ENCODE measurements around the gene PIP4K2B.
"Not testable (repeated sequence)": the region's sequence is repeated elsewhere in the genome, so short reads cannot be mapped to it uniquely, and the experiment has no call there.

Gene PIP4K2B

DNA sequence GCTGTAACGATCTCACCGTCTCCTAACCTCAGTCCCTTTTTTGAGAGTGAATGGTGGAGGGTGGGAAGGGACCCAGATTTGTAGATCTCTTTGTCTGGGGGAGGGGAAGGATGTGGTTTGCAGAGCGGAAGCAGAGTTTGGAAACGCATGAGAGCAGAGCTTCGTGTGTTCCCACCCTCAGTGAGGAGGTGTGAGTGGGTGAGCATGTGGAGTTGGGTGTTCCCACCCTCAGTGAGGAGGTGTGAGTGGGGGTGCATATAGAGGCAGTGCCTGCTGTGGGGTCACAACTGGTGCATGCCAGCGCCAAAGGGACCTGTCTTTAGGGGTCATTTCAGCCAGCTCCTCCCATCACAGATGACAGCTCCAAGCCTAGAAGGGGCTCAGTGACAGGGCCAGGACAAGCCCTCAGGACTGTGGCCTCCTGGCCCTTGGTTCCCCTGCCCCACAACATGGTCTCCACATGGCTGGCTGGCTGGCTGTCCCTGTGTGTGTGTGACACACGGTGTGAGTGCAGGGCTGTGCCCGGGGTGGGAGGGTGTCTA lies 71.0 kb downstream of the PIP4K2B start:
- no peak for DNase-seq

DNA sequence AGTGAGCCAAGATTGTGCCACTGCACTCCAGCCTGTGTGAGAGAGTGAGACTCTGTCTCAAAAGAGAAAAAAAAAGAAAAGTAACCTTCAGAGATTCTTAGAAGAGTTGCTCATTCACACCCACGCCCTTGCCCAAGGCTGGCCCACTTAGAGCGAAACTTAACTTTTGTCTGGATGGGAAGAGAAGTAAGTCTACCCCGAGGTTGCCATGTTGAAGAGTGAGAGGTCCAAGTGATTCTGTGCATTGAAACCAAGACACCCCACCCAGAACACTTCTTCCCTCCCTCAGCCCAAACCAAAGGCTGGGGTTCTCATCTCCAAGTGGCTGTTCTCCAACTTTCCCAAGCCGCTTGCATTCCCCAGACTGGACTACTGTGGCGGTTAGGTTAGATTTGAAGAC lies 71.6 kb downstream of the PIP4K2B start:
- DNase-seq, result no peak

DNA sequence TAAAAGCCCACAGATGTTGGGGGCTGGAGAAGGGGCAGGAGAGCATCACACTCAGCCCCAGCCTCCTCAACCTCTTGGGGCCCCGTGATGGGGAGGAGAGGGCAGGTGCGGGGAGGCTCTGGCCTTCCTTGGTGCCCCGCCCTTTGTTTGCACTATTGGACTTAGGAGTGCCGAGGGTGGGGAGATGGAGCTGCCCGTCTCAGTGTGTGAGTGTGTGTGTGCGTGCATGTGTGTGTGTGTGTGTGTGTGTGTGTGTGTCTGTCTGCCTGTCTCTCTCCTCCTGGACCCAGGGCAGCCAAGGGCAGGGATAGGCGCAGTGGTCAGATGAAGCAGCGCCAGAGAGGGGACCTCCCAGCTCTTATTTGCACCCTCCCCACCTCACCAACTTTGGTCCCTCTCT lies 73.2 kb downstream of the PIP4K2B start:
- not testable (repeated sequence) for DNase-seq

DNA sequence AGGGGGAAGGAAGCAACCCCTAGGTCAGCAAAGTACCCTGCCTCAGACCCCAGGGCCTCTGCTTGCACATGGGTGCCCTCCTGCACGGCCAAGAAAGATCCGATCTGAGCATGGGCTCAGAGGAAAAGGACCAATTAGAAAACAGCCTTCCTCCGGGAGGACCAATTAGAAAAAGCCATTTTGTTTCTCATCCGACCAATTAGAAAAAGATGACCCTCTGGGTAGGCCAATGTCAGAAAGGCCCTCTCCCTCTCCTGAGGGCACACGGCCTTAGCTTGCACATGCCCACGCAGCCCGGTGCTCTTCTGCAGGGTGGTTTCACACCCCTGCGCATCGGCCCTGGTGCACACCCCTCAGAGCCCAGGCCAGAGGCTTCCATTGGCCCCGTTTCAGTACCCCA lies 74.3 kb downstream of the PIP4K2B start:
- DNase-seq, result no peak

DNA sequence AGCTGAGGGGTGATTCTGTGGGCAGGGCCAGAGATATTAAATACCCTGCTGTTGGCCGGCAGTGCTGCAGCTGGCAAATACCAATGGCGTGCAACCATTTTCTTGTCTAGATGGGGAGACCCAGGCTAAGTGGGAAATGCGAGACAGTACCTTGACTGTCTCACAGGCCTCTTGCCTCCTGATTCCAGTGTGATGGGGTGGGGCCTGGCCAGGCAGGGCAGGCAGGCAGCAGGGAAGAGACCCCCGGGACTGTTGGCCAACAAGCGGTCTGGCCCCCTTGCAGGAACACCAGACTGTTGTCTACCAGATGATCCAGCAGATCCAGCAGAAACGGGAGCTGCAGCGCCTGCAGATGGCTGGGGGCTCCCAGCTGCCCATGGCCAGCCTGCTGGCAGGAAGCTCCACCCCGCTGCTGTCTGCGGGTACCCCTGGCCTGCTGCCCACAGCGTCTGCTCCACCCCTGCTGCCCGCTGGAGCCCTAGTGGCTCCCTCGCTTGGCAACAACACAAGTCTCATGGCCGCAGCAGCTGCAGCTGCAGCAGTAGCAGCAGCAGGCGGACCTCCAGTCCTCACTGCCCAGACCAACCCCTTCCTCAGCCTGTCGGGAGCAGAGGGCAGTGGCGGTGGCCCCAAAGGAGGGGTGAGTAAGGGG lies 74.9 kb downstream of the PIP4K2B start:
- no peak for DNase-seq

DNA sequence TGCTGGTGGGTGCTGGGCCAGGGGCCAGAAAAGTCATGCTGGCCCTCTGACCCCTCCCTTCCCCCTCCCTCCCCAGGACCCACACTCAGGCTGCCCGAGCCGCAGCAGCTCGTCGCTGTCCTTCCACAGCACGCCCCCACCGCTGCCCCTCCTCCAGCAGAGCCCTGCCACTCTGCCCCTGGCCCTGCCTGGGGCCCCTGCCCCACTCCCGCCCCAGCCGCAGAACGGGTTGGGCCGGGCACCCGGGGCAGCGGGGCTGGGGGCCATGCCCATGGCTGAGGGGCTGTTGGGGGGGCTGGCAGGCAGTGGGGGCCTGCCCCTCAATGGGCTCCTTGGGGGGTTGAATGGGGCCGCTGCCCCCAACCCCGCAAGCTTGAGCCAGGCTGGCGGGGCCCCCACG lies 77.6 kb downstream of the PIP4K2B start:
- DNase-seq, result no peak

DNA sequence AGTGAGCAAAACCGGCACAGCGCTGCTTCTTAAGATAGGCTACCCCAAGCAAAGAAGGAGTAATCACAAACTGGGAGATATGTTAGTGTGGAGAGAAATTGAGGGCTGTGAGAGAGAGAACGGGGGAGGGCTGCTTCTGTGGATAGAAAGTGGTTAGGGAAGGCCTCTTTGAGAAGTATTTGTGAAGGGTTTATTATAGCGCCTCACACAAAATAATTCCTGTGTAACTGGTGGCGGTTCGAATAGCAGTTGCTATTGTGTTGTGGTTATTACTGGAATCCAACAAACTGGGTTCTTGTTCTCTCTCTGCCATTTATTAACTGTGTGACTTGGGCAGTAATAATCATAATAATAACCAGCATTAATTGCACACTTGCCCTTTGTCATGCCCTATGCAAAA lies 78.4 kb downstream of the PIP4K2B start:
- no peak for DNase-seq

DNA sequence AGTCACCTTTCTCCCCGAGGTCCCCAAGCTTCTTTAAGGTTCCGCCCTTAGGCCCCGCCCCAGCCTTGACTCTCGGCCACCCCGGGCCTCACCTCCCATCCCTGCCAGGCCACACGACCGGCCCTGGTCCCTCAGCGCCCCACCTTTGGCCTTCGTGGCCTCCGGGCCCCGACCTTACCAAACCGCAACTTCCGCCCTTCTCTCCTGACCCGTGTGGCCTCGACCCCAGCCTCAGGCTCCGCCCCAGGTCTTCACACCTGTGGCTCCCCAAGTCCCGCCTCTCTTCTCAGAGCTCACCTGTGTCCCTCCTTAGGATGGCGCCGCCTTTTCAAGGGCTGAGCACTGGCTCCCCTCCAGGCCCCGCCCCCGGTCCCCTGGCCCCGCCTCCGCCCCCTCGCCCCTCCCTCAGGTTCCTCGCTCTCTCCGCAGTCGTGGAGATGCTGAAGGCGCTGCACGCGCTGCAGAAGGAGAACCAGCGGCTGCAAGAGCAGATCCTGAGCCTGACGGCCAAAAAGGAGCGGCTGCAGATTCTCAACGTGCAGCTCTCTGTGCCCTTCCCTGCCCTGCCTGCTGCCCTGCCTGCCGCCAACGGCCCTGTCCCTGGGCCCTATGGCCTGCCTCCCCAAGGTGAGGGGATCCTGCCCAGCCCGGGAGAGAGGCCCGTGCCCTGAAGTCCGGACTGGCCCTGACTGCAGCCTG lies 79.3 kb downstream of the PIP4K2B start:
- no peak for DNase-seq

DNA sequence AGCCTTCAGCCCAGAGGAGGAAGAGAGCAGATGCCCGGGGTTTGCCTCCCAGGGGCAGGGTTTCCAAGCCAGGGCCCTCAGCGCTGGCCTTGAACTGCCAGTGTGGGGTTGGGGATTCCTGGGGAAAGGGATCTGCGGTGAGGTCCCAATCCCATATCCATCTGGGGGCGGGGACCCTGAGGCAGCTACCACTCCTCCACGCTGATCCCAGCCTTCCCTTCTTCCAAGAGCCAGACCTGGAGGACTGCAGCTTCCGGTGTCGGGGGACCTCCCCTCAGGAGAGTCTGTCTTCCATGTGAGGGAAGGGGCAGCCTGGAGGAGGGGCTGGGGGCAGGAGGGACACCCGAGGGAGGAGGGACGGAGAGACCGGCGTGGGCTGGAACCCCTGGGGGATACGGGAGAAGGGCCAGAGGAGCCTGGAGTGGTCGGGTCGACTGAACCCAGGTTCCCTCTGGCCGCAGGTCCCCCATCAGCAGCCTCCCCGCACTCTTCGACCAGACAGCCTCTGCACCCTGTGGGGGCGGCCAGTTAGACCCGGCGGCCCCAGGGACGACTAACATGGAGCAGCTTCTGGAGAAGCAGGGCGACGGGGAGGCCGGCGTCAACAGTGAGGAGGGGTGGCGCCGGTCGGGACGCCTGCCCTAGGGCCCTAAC lies 79.9 kb downstream of the PIP4K2B start:
- no peak for DNase-seq

DNA sequence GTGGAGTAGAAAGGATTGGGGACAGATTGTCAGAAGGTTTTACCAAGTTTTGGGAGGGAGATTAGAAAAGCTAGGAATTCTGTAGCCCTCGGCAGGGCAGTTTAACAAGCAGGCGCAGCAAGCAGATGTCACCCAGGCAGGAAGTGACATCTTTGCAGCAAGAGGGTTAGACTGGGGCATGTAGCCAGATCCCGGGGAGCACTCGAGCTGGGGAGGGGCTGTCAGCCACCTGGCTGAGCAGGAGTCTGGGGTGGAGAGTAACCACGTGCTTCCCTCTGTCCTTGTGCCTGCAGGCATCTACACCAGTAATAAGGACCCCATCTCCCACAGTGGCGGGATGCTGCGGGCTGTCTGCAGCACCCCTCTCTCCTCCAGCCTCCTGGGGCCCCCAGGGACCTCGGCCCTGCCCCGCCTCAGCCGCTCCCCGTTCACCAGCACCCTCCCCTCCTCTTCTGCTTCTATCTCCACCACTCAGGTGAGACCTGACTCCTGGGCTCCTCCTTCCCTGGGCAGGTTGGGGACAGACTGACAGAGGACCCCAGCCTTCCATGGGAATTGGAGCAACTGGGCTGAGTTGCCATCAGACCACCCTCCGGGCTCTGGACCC lies 82.1 kb downstream of the PIP4K2B start:
- no peak for DNase-seq

DNA sequence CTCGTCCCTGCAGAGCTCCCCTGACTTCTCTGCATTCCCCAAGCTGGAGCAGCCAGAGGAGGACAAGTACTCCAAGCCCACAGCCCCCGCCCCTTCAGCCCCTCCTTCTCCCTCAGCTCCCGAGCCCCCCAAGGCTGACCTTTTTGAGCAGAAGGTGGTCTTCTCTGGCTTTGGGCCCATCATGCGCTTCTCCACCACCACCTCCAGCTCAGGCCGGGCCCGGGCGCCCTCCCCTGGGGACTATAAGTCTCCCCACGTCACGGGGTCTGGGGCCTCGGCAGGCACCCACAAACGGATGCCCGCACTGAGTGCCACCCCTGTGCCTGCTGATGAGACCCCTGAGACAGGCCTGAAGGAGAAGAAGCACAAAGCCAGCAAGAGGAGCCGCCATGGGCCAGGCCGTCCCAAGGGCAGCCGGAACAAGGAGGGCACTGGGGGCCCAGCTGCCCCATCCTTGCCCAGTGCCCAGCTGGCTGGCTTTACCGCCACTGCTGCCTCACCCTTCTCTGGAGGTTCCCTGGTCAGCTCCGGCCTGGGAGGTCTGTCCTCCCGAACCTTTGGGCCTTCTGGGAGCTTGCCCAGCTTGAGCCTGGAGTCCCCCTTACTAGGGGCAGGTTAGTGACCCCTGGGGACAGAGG lies 82.9 kb downstream of the PIP4K2B start:
- no peak for DNase-seq

All from NCI-H748 treated with DMSO at 0.1 percent for 48 hours (cell line).